ENCODE measurements around the gene COL8A1. TPM values are rescaled to one million over a fixed set of nuclear protein-coding genes. Genes with fewer than 3 reads are reported as not detected.
"Not testable (repeated sequence)": the region's sequence is repeated elsewhere in the genome, so short reads cannot be mapped to it uniquely, and the experiment has no call there.

The COL8A1 gene
- total RNA-seq, 2 donors from 2014 or later = 19.4 to 35.8 TPM

GRCh38 chr3:99731499-99731898, 93.1 kb downstream of the COL8A1 start:
- intact Hi-C loops (cut with DNase I) = no loop called here
- no peak for ATAC-seq

DNA sequence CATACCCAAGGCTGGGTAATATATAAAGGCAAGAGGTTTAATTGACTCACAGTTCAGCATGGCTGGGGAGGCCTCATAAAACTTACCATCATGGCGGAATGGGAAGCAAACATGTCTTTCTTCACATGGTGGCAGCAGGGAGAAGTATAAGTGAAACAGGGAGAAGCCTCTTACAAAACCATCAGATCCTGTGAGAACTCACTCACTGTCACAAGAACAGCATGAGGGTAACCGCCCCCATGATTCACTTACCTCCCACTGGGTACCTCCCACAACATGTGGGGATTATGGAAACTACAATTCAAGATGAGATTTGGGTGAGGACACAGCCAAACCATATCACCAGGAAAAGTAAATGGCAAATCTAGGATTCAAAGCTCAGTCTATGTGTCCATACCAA, 102.0 kb downstream of the COL8A1 start:
- intact Hi-C loops (cut with DNase I); DNase-seq; ATAC-seq: not testable (repeated sequence)

More at GRCh38 chr3:99731499-99731898, 93.1 kb downstream of the COL8A1 start:
- DNase-seq = no peak

DNA sequence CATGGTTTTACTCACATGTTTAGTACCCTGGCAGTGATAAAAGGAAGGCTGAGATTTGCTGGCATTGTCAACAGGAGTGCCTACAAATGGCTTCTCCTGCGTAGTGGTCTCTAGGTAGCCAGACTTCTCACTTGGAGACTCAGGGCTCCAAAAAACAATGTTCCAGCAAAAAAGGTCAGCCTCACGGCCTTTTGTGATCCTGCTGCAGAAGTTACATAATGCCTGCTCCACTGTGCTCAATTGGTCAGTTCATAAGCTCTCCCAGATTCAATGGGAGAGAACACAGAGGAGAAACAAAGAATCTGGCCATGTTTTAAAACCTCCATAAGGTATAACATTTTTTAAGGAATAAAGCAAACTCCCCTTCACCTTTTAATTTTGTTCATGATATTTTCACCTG, 103.2 kb downstream of the COL8A1 start:
- intact Hi-C loops (cut with DNase I) = no loop called here
- DNase-seq = no peak
- ATAC-seq = peak in 1 of 2 donors; percentile 30

GRCh38 chr3:99747915-99748314, 109.5 kb downstream of the COL8A1 start:
- intact Hi-C loops (cut with DNase I) = no loop called here
- ATAC-seq = no peak
- no peak for DNase-seq

DNA sequence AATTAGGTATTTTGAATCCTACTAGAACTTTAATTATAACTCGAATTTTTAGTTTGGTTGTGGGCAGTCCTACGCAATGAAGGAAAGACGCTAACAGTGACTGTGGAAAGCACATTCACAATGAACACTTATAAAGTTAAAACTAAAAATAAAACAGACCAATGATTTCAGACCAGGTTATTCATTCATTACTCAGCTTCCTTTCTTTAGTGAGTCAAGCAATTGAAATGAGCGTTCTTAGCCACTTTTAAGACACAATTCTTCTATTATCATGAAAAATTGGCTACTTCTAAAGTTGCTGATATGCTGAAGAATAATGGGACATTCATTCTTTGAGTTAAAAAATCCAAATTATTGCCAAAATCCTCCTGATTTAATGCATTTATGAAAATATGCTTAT, 113.3 kb downstream of the COL8A1 start:
- DNase-seq (no peak), ATAC-seq (peak in 1 of 2 donors; percentile 56)
- intact Hi-C loops (cut with DNase I) = loop anchor here (5.0 to 10.0 kb wide), 6 partner anchors 107 to 927 kb away; no protein-coding TSS in a partner anchor

GRCh38 chr3:99753268-99753975, 115.0 kb downstream of the COL8A1 start:
- intact Hi-C loops (cut with DNase I) = loop anchor here (5.0 to 10.0 kb wide), 6 partner anchors 109 to 929 kb away; no protein-coding TSS in a partner anchor
- DNase-seq (no peak), ATAC-seq (peak; percentile 83 to 86)

- no peak for DNase-seq
- intact Hi-C loops (cut with DNase I) = loop anchor here (10.0 kb wide), 4 partner anchors 111 to 931 kb away; no protein-coding TSS in a partner anchor
- ATAC-seq = no peak
These were observed 117.4 kb downstream of the COL8A1 start for GRCh38 chr3:99755831-99756230.

GRCh38 chr3:99757966-99758365, 119.6 kb downstream of the COL8A1 start:
- intact Hi-C loops (cut with DNase I) = loop anchor here (10.0 kb wide), 4 partner anchors 113 to 933 kb away; no protein-coding TSS in a partner anchor
- DNase-seq = no peak
- no peak for ATAC-seq

- intact Hi-C loops (cut with DNase I) = loop anchor here (10.0 kb wide), 4 partner anchors 114 to 934 kb away; no protein-coding TSS in a partner anchor
- DNase-seq (no peak), ATAC-seq (peak in 1 of 2 donors; percentile 68)
These were observed 120.2 kb downstream of the COL8A1 start for GRCh38 chr3:99758502-99759177.

GRCh38 chr3:99760031-99760430, 121.6 kb downstream of the COL8A1 start:
- DNase-seq = no peak
- intact Hi-C loops (cut with DNase I) = no loop called here
- ATAC-seq = no peak

- intact Hi-C loops (cut with DNase I) = no loop called here
- ATAC-seq (peak; percentile 77 to 86), DNase-seq (no peak)
These were observed 122.2 kb downstream of the COL8A1 start for GRCh38 chr3:99760629-99761028.

GRCh38 chr3:99761415-99762165, 123.2 kb downstream of the COL8A1 start:
- DNase-seq (no peak), ATAC-seq (peak in 1 of 2 donors; percentile 21)
- intact Hi-C loops (cut with DNase I) = no loop called here

DNA sequence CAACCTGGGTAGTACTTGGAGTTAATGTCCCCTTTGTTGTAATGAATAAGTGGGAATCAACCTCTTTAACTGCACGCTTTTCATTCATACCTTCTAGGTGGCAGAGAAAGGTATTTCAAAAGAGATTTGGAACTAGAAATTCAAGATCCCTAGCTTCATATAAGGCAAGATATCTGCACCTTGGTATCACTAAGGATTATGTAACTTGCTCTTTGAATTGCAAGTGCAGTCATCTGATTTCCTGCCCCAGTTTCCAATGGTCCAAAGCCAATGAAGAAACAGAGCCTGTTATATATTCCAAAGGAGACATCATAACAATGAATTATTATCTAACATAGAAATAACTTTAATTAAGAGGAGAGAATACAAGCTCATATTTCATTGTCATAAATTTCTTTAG, 124.5 kb downstream of the COL8A1 start:
- no peak for DNase-seq
- no peak for ATAC-seq
- intact Hi-C loops (cut with DNase I) = no loop called here

- DNase-seq (no peak), ATAC-seq (no peak)
- intact Hi-C loops (cut with DNase I) = no loop called here
These were observed 126.0 kb downstream of the COL8A1 start for GRCh38 chr3:99764377-99764776.

DNA sequence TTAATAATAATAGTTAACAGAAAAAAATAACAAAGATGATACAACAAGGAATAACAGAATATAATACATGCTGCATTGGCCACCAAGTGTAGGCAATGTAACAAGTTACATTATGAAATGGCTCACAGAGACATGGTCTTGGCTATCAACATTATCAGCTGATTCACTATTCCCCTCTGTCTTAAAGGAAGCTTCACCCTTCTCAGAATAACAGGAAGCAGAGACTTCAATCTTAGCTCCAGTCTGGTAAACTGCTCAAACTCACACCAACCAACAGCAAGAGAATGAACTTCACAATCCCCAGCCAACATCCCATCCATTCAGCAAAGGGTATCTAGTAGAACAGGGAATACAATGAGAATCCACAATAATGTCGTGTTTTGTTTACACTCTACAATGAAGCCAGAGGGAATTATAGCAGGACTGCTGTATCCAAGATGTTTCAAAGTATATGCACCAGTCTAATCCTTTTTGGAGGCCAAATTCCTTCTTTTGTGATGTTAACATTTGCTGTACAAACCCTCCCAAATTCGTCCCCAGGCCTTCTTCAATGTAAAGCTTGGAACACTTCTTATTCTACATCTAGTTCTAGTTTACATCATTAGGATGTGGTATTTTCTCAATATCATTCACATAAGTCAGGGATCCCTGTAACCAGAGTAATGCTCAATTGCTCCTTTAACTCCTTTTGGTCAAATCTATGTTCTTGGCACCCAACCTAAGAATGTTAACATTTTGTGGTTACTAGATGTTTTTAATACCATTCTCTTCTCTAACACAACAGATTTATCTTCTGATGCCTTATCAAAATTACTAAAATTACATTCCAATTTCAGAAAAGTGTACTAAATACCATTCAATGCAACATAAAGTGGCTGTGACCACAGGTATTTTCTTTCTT, 126.9 kb downstream of the COL8A1 start:
- ATAC-seq (no peak), DNase-seq (no peak)
- intact Hi-C loops (cut with DNase I) = no loop called here

- ATAC-seq (no peak), DNase-seq (no peak)
- intact Hi-C loops (cut with DNase I) = no loop called here
These were observed 128.9 kb downstream of the COL8A1 start for GRCh38 chr3:99767291-99767690.

DNA sequence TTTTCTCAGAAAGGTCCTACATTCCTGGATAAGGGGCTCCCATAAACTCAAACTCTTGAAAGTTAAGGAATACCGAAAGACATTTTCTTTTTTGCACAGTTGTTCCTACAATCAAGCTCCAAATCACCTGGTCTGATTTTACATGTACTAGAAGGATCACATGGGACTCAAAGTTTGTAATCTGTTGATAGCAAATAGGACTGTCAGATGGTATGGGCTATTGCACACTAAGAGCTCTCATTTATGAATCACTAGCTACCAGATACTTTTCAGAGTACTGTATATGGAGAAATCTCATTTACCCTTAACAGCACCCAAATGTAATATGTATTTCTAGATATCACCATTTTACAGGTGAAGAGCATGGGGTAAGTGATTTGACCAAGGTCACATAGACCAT, 129.7 kb downstream of the COL8A1 start:
- ATAC-seq (no peak), DNase-seq (no peak)
- intact Hi-C loops (cut with DNase I) = no loop called here

DNA sequence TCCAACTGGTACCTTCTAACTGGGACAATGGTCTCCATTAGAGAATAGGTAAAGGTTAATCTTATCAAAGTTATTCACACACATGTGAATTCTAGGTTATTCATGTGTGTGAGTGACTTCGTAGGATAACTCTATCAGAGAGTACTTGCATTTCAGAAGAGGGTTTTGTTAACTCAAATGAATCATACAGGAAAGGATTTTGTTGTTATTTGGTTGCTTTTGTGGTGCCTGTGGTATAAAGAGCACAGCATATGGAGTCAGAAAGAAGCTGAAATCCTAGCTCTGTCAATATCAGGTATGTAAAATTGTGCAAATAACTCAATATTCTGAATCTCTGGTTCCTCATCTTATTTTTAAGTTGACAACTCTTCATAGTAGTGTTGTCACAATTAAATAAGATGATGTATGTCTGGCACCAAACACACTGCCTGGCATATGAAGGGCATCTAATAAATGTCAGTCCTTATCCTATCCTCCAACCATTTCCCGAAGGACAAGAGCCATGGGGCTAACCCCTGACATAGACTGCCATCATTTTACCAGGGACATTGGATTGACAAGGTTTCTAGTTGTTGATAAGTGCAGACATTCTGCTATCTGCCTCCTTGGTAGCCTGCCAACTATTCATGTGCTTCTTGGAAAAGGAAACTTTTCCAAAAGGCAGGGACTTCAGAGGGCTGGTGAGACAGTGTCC, 130.6 kb downstream of the COL8A1 start:
- DNase-seq (no peak), ATAC-seq (peak in 1 of 2 donors; percentile 37)
- intact Hi-C loops (cut with DNase I) = no loop called here

Data from left cardiac atrium (tissue), 4 donors.